HCT116 (cell line): ENCODE data around the gene ANO10. TPM values are rescaled to one million over a fixed set of nuclear protein-coding genes. Genes with fewer than 3 reads are reported as not detected.
A peak's percentile ranks its signal among the peaks of the same experiment; 100 is the strongest.
"Not testable (repeated sequence)": the region's sequence is repeated elsewhere in the genome, so short reads cannot be mapped to it uniquely, and the experiment has no call there.

Source experiments
- ATAC-seq: fragments of 200-7000 bp; cut with Tn5 transposase; 2 replicates; pipeline ENCODE4 v1.9.1; 2020; ENCODE audit warnings: mild to moderate bottlenecking, moderate library complexity
- BruUV-seq: library from RNA; stranded (reverse); fragments of 400-500 nt; replicated peaks from 2 replicates; lab custom pipeline; 2021; lab: Mats Ljungman, UMichigan
- CTCF ChIA-PET: fragments of 300-600 bp; sonication (Branson Sonifier 250); formaldehyde crosslinking; loops from one replicate; lab custom pipeline; 2021; ENCODE audit warnings: antibody characterized with exemption; lab: Charles Lee
- POLR2A ChIA-PET: fragments of 300-600, 350-600 bp; sonication (Branson Sonifier 250); formaldehyde crosslinking; loops from one replicate; lab custom pipeline; 2021; ENCODE audit warnings: antibody characterized with exemption; lab: Charles Lee
- RAD21 ChIA-PET, 2 experiments: fragments of 300-600 bp; sonication (Branson Sonifier 250); formaldehyde crosslinking; loops; one replicate each; lab custom pipeline; 2023; ENCODE audit warnings: low total read pairs in 2 of 2; ENCODE audit not compliant: uncharacterized antibody in 2 of 2, unreplicated experiment in 2 of 2, low non-redundant PET in 1 of 2; lab: Charles Lee
- DNase-seq: peaks from one replicate; pipeline ENCODE4 v3.0.0-alpha.2; 2010; ENCODE audit warnings: low read depth, low spot score
- H2AFZ ChIP-seq: fragments of 200-600 bp; shearing (Covaris generic), sonication (generic); 2 replicates; pipeline ENCODE4 v1.6.1; 2017; ENCODE audit warnings: low read depth, mixed run types, mixed read lengths, antibody characterized with exemption, low read length; ENCODE audit not compliant: poor library complexity, severe bottlenecking
- H3K27ac ChIP-seq: 2 replicates; pipeline ENCODE4 v1.5.1; 2012; ENCODE audit warnings: low read depth, low read length
- H3K27me3 ChIP-seq: fragments of 200-600 bp; sonication (generic); 2 replicates; pipeline ENCODE4 v1.6.1; 2016; ENCODE audit warnings: mixed run types, low read length, mixed read lengths; ENCODE audit not compliant: insufficient read depth
- H3K36me3 ChIP-seq, 2 experiments: fragments of 200-500 bp in 1 of 2; fragments of 200-600 bp in 1 of 2; sonication (Bioruptor generic) in 1 of 2; sonication (generic) in 1 of 2; 2 replicates each; pipeline versions ENCODE4 v1.5.1 to v1.6.1; 2014 to 2016; ENCODE audit warnings: low read length in 2 of 2, inconsistent platforms in 1 of 2, mixed read lengths in 1 of 2, mixed run types in 1 of 2; ENCODE audit not compliant: insufficient read depth in 2 of 2, control insufficient read depth in 1 of 2
- H3K4me1 ChIP-seq, 2 experiments: fragments of 200-600 bp in 1 of 2; sonication (generic) in 1 of 2; 2 replicates each; pipeline versions ENCODE4 v1.5.1 to v1.6.1; 2012 to 2017; ENCODE audit warnings: low read length in 2 of 2, inconsistent platforms in 1 of 2, mild to moderate bottlenecking in 1 of 2, mixed read lengths in 1 of 2, mixed run types in 1 of 2, moderate library complexity in 1 of 2; ENCODE audit not compliant: insufficient read depth in 2 of 2, control insufficient read depth in 1 of 2
- H3K4me2 ChIP-seq: fragments of 200-600 bp; sonication (generic); 2 replicates; pipeline ENCODE4 v1.6.1; 2017; ENCODE audit warnings: mixed run types, low read length, mixed read lengths
- H3K4me3 ChIP-seq, 2 experiments: fragments of 200-600 bp in 1 of 2; sonication (generic) in 1 of 2; replicated peaks in 1 of 2; 2 replicates each; pipeline ENCODE4 v1.5.1; 2011 to 2016; ENCODE audit warnings: low read length in 2 of 2, control low read depth in 1 of 2, low read depth in 1 of 2, mild to moderate bottlenecking in 1 of 2, mixed read lengths in 1 of 2, mixed run types in 1 of 2
- H3K79me2 ChIP-seq: fragments of 200-600 bp; sonication (generic); 2 replicates; pipeline ENCODE4 v1.6.1; 2017; ENCODE audit warnings: mild to moderate bottlenecking, mixed run types, low read length, moderate library complexity, mixed read lengths; ENCODE audit not compliant: insufficient read depth
- H3K9ac ChIP-seq: fragments of 200-600 bp; sonication (generic); 2 replicates; pipeline ENCODE4 v1.6.1; 2016; ENCODE audit warnings: low read length, mixed read lengths
- H3K9me2 ChIP-seq: fragments of 200-600 bp; sonication (generic), shearing (Covaris generic); 2 replicates; pipeline ENCODE4 v1.6.1; 2017; ENCODE audit warnings: mixed run types, mild to moderate bottlenecking, moderate library complexity; ENCODE audit not compliant: insufficient read depth
- H3K9me3 ChIP-seq, 2 experiments: fragments of 200-500 bp in 1 of 2; fragments of 200-600 bp in 1 of 2; sonication (Bioruptor generic) in 1 of 2; sonication (generic) in 1 of 2; 2 replicates each; pipeline ENCODE4 v1.6.1; 2014 to 2017; ENCODE audit warnings: low read length in 2 of 2, mixed read lengths in 2 of 2, inconsistent platforms in 1 of 2, low read depth in 1 of 2, mild to moderate bottlenecking in 1 of 2, mixed run types in 1 of 2, moderate library complexity in 1 of 2; ENCODE audit not compliant: control insufficient read depth in 1 of 2, insufficient read depth in 1 of 2
- H4K20me1 ChIP-seq: fragments of 200-600 bp; sonication (generic), shearing (Covaris generic); 2 replicates; pipeline ENCODE4 v1.6.1; 2017; ENCODE audit warnings: mixed run types, mild to moderate bottlenecking, moderate library complexity; ENCODE audit not compliant: insufficient read depth
- CTCF ChIP-seq, 3 experiments: fragments of 200-600 bp in 1 of 3; sonication (generic) in 1 of 3; IDR thresholded peaks in 2 of 3; conservative IDR thresholded peaks in 1 of 3; 2 replicates each; pipeline ENCODE4 v1.5.1; 2012 to 2017; ENCODE audit warnings: low read depth in 2 of 3, low read length in 2 of 3, antibody characterized with exemption in 1 of 3, borderline replicate concordance in 1 of 3, control low read depth in 1 of 3, mild to moderate bottlenecking in 1 of 3, mixed read lengths in 1 of 3, mixed run types in 1 of 3, moderate library complexity in 1 of 3; ENCODE audit not compliant: insufficient read depth in 1 of 3
- EGR1 ChIP-seq: IDR thresholded peaks from 2 replicates; pipeline ENCODE4 v1.6.1; 2012; ENCODE audit warnings: low read depth
- FOSL1 ChIP-seq: IDR thresholded peaks from 2 replicates; pipeline ENCODE4 v1.6.1; 2012; ENCODE audit warnings: low read depth
- MAX ChIP-seq: IDR thresholded peaks from 2 replicates; pipeline ENCODE4 v1.6.1; 2012
- POLR2A ChIP-seq: IDR thresholded peaks from 2 replicates; pipeline ENCODE4 v1.7.0; 2011; ENCODE audit warnings: borderline replicate concordance; ENCODE audit not compliant: insufficient read depth, insufficient read length; ENCODE audit errors: extremely low read depth
- RAD21 ChIP-seq: IDR thresholded peaks from 2 replicates; pipeline ENCODE4 v1.6.1; 2012; ENCODE audit warnings: low read depth, mild to moderate bottlenecking
- intact Hi-C: fragments of 100-400 bp; cut with micrococcal nuclease; formaldehyde crosslinking; loops from 2 replicates; pipeline ENCODE4 v1.10.0; 2022
- total RNA-seq: library from RNA; stranded (reverse); gene quantifications from one replicate; pipeline ENCODE4 v1.2.1, GENCODE V29; 2021; ENCODE audit not compliant: unreplicated experiment

The ANO10 gene
- total RNA-seq, 1 experiment from 2014 or later: 13.3 TPM

- H3K79me2 ChIP-seq, H3K9me3 ChIP-seq, H3K9ac ChIP-seq, BruUV-seq, H3K27ac ChIP-seq, H3K4me3 ChIP-seq, H3K4me2 ChIP-seq, H3K4me1 ChIP-seq, H3K36me3 ChIP-seq, H2AFZ ChIP-seq, H4K20me1 ChIP-seq, H3K27me3 ChIP-seq, H3K9me2 ChIP-seq, POLR2A ChIA-PET, RAD21 ChIA-PET: not testable (repeated sequence)
- DNase-seq: peak; percentile 18
- CTCF ChIA-PET: interaction anchor here (0.6 to 1.1 kb wide), 2 partner anchors 94 to 146 kb away, joined by 3 read pairs; no protein-coding TSS in a partner anchor
- TF ChIP-seq RAD21 (peak; percentile 83), CTCF (IDR thresholded peaks at IDR 0.05 in 2 of 3, conservative IDR thresholded peaks at IDR 0.05 in 1 of 3; ENCODE audit: borderline replicate concordance in 1 of 3, insufficient read depth in 1 of 3, low read depth in 2 of 3, low read length in 2 of 3) (peak; percentile 28 to 72 (median 64); a peak in 4 of 6 replicates)
- intact Hi-C loops: loop anchor here (1.0 to 10.0 kb wide), 7 partner anchors 95 to 692 kb away; no protein-coding TSS in a partner anchor
- peak; percentile 61 for ATAC-seq
These were observed 77.5 kb downstream of the ANO10 start for GRCh38 chr3:43544277-43544676.

GRCh38 chr3:43542328-43543043, 79.3 kb downstream of the ANO10 start:
- DNase-seq (no peak), ATAC-seq (no peak)
- no peaks in the 10 kb centered on the region for H4K20me1 ChIP-seq
- no peak overlapping the region for H2AFZ ChIP-seq
- ChIA-PET POLR2A (no interaction called here), RAD21 (no interaction called here), CTCF (no interaction called here)
- H3K4me3 ChIP-seq: no peak overlapping the region
- no peak overlapping the region for H3K9ac ChIP-seq
- no peaks in the 10 kb centered on the region for H3K36me3 ChIP-seq
- intact Hi-C loops: loop anchor here (5.0 to 10.0 kb wide), 2 partner anchors 332 to 575 kb away; no protein-coding TSS in a partner anchor
- no peak for TF ChIP-seq POLR2A
- no peak for TF ChIP-seq FOSL1
- TF ChIP-seq MAX: no peak
- no peak for TF ChIP-seq EGR1
- no peaks in the 10 kb centered on the region for H3K27me3 ChIP-seq
- BruUV-seq: no TSS peak
- no peaks in the 10 kb centered on the region for H3K79me2 ChIP-seq
- H3K4me2 ChIP-seq: no peak overlapping the region
- no peak overlapping the region for H3K27ac ChIP-seq
- no peaks in the 10 kb centered on the region for H3K9me3 ChIP-seq
- no peaks in the 10 kb centered on the region for H3K9me2 ChIP-seq
- H3K4me1 ChIP-seq: no peaks in the 10 kb centered on the region
